GM19025 (cell line): ENCODE results near the gene DIP2A.
"Not testable (repeated sequence)": the region's sequence is repeated elsewhere in the genome, so short reads cannot be mapped to it uniquely, and the experiment has no call there.

Source experiments
- ATAC-seq: cut with Tn5 transposase; IDR thresholded peaks from one replicate; pipeline ENCODE4 v1.9.1; 2021; ENCODE audit warnings: mild to moderate bottlenecking, low read depth, moderate library complexity; ENCODE audit not compliant: unreplicated experiment

DIP2A gene

DNA sequence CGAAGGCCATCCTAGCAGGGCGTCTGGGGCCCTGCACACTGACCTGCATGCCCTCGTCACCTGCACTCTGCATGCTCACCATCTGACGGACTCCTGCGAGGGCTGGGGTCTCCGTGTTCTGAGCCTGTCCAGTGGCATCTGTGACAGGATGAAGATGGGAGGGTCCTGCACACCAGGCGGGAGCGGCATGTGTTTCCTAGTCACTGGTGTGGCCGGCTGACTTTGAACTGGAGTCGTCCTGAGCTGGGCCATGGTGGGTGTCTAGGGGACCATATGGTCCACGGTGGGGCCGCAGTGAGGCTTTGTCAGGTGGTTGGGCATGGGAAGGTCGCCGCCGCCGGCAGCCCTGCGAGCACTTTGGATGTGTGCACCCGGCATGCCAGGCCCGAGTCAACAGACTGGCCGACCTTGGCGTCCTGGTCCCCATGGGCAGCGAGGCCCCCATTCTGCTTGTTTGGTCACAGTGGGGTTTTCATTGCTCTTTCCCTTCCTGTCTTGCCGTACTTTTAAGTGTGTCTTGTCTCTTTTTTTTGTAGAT, 16.7 kb upstream of the DIP2A start:
- no peak for ATAC-seq

DNA sequence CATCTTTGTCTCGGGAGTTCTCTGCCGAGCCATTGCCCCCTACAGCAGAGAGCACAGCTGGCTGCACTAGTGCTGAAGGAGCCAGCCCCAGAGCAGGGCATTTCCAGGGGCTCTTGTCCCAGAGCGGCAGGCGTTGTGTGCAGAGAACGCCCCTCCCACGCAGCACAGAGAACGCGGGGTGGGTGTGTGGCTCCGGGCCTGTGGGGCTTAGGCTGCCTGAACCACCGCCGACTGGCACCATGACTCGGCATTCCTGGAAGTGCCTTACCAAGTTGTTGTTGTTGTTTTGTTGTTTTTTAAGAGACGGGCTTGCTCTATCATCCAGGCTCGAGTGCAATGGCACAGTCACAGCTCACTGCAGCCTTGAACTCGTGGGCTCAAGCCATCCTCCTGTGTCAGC, 15.8 kb upstream of the DIP2A start:
- ATAC-seq = no peak

DNA sequence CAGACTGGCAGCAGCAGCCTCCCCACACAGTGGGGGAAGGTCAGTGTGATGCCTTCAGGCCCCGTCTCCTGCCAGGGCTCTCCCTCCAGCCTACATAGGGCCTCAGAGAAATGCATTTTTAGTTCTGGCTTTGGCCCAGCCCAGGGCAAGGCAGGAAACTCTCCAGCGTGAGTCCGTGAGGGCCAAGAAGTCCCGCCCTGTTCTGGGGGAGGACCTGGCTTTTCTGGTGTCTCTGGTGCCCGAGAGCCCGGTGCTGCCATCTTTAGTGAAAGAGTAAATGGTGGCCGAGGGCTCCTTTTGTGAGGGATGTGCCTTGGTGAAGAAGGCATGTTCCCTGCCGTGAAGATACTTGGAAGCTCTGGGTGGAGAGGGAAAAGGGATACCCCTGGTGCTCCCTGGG, 14.8 kb upstream of the DIP2A start:
- no peak for ATAC-seq

DNA sequence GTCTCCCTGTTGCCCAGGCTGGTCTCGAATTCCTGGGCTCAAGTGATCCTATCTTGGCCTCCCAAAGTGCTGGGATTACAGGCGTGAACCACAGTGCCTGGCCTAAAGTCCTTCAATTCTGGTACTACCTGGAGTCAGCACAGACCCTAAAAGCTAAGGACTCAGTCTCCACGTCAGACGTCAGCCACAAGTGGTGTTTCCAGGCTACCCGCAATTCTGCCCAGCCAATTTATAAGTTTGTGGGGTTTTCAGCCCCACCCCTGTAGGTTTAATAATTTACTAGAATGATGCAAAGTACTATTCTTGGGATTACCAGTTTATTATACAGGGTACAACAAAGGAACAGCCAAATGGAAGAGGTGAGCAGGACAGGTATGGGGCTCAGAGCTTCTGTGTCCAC, 10.6 kb upstream of the DIP2A start:
- ATAC-seq = no peak

DNA sequence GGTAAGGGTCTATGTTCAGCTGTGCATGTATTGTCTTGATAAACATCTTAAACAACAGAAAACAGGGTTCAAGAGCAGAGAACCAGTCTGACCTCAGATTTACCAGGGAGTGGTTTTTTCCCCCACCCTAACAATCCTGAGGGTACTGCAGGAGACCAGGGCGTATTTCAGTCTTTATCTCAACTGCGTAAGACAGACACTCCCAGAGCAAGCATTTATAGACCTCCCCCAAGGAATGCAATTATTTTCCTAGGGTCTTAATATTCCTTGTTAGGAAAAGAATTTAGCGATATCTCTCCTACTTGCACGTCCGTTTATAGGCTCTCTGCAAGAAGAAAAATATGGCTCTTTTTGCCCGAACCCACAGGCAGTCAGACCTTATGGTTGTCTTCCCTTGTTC, 9.8 kb upstream of the DIP2A start:
- ATAC-seq = not testable (repeated sequence)

DNA sequence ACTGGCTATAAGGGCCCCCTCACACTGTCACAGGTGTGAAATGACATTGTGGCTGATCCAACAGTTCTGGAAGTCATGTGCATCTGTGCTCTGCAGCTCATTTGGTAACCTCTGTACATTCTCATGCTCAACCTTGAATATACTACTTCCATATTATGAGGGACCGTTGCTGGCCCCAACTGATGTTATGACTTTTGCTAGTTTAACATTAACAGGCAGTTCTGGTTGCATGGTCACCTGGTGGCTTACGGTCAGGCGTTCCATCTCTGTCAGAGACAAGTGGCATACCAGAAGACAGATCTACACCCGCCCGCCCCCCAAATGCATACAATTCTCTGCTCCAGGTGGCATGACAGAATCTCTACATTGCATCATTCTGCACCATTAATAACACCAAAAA, 6.0 kb upstream of the DIP2A start:
- no peak for ATAC-seq

DNA sequence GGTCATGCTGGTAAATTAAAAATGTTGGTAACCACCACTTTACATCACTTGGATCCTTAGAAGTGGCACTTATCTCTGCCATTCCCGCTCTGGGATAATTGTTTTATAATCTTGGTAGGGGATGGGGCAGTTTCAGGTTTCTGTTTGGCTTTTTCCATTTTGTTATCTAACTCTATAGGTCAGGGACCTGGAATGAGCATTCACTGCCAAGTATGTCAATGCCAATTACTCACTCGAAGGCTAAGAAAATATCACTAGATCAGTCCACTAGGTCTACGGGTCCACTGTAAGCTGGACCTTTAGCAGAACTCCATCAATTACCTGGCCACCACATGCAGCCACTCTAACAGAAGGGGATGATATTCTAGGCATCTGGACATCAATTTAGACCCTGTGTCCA, 4.5 kb upstream of the DIP2A start:
- ATAC-seq = no peak

DNA sequence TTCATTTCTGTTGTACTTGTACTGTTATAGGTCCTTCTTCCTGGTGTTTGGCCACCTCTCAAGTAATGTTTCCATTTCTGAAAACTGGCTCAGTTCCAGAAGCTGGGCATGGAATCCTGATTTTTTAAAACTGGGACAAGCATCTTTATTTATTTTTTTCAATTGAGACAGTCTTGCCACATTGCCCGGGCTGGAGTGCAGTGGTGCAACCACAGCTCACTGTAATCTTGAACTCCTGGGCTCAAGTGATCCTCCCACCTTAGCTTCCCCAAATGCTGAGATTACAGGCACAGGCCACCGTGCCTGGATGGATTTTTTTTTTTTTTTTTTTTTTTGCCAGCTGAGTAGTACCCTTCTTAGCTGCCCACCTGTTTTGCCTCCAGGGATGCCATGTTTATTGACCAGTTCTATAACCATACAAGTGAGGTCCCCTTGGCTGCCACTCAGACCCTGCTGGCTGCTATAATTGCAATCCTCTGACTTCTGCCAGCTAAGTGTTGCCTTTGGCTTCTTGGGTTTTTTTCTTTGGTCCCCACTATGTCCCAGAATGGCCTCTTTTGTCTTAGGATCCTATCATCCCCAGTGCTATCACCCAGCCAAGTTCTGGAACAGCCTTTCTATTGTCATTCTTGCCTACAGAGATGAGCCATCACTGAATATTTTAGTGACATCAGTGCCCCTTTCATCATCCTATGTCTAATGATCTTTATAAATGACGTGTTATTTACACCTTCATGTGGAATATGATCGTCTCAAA, 3.9 kb upstream of the DIP2A start:
- ATAC-seq = no peak

DNA sequence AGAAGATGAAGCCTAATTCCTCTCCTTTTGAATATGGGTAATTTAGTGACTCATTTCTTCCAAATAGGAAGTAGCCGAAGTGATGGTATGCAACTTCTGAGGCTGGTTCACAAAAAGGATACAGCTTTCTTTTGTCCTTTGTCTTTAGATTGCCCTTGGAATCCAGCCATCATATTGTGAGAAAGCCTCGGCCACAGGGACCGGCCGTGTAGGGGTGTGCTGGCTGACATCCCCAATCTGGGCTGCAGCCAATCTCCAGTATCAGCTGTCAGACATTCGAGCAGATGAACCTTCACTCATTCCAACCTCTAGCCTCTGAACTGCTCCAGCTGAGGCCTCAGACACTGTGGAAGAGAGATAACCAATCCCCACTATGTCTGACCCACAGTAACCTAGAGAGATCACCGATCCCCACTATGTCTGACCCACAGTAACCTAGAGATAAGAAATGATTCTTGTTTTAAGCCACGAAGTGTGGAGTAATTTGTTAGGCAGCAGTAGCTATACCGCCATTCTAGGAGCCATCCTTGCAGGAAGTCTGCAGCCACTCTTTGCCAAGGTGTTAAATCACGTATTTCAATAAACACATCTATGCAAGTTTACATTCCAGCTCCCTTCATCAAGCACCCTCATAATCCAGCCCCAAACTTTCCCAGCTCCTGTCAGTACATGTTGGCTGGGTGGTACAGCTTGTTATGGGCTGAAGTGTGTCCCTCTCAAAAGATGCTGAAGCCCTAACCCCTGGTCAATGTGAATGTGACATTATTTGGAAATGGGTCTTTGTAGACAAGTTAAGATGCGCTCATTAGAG, 2.9 kb upstream of the DIP2A start:
- ATAC-seq = no peak

DNA sequence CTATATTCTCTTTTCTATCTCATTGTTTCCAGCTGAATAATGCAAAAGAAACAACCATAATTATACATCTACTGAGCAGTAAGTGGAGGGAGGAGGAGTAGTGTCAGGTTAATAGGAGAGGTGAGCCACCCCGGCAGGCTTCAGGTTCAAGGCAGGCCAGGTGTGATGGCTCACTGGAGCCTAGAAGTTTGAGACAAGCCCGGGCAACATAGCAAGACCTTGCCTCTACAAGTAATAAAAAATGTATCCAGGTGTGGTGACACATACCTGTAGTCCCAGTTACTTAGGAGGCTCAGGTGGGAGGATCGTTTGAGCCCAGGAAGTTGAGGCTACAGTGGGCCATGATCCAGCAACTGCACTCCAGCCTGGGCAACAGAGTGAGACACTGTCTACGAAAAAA, 1.9 kb upstream of the DIP2A start:
- no peak for ATAC-seq

DNA sequence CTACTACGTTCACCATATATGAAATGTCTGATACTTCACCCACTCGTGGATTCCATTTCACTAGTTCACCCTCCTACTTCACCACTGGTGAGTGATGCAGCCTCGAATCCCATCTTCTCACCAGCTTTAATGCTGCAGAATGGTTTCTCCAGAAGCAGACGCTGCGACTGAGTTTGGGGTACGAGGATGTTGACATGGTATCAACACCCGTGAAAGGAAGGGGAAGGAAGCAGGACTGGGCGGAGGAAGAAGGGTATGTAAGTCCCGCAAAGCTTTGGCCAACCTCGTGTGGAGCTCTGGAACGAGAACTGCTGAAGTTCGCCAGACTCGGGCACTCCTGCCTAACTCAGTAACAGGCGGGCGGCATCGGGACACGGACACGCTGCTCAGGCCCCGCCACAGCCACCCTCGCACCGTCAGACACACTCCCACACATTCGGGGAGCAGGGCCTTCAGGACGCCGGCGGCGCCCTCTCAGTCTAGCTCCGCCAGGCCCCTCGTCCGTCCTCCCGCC, 833 bp upstream of the DIP2A start:
- ATAC-seq = peak; percentile 14

DNA sequence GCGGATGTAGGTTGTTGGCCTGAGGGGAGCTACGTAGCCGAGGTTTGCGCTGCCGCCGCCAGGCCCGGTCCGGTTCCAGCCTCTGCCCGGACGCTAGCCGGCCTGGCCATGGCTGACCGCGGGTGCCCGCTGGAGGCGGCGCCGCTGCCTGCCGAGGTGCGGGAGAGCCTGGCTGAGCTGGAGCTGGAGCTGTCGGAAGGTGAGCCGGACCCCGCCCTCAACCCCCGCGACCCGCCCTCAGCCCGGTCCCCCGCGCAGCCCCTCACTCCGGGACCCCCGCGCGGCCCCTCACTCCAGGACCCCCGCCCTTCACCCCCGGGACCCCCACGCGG, 299 bp downstream of the DIP2A start:
- ATAC-seq = no peak

DNA sequence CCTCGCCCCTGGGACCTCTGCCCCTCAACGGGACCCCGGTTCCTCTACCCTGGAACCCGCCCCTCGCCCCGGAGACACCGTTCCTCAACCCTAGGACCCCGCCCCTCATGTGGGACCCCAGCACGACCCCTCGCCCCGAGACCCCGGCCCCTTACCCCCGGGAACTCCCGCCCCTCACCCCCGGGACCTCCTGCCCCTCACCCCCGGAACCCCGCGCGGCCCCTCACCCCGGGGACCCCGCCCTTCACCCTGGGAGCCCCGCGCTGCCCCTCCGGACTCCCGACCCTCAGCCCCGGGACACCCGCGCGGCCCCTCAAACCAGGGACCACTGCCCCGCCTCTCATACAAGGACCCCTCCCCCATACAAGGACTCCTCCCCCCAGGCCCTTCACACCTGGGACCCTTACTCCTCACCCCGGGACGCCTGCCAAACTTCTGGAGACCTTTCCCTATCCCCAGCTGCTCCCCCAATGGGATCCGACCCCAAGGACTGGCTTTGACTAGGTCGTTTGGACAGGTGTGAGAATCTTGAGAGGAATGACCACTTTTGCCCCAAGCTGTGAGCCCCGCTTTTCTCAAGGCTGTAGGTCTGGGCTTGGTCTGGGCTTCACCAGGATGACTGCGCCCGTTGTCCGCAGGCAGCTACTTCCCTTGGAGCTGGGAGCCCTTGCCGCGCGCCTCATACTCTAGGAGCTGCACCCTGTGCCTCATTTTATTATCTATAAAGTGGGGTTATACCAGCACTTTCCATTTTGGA, 843 bp downstream of the DIP2A start:
- ATAC-seq = no peak

DNA sequence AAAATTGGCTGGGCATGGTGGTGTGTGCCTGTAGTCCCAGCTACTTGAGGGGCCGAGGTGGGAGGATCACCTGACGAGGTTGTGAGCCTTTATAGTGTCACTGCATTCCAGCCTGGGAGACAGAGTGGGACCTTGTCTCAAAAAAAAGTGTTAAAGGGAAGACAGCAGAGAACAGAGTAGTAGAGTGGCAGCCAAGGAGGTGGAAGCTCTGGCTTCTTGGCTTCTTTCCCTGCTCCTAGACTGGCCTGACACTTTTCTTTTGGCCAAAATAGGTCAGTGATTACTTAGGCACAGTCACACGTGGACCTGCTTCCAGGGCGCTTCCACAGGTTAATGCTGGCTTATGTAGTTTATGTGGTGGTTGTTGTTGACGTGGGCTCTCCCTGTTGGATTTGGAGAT, 3.2 kb downstream of the DIP2A start:
- ATAC-seq = no peak

DNA sequence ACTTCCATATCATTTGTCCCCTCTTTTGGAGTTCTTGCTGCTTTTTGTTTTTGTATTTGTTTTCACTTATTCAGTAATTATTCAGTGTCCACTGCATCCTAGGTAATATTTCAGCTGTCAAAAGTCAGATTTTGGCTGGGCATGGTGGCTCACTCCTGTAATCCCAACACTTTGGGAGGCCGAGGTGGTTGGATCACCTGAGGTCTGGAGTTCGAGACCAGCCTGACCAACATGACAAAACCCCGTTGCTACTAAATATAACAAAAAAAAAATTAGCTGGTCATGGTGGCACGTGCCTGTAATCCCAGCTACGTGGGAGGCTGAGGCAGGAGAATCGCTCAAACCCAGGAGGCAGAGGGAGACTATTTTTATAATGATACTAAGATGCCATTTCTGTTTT, 6.5 kb downstream of the DIP2A start:
- not testable (repeated sequence) for ATAC-seq

DNA sequence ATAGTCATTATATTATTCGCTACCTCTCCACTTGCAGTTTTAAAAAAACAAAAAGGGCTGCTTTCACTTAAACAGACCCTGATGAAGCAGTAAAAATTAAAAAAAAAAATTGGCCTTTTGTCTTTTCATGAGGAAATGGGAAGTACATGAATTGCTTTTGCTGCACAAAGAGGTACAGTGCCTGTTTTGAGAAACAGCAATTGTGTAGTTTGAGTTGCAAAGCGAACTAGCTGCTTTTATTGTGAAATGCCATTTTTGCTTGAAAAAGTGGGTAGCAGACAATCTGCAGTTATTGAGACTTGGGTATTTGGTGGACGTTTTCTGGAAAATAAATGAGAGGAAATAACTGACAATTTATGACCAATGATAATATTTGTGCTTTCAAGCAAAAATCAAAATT, 7.0 kb downstream of the DIP2A start:
- no peak for ATAC-seq

DNA sequence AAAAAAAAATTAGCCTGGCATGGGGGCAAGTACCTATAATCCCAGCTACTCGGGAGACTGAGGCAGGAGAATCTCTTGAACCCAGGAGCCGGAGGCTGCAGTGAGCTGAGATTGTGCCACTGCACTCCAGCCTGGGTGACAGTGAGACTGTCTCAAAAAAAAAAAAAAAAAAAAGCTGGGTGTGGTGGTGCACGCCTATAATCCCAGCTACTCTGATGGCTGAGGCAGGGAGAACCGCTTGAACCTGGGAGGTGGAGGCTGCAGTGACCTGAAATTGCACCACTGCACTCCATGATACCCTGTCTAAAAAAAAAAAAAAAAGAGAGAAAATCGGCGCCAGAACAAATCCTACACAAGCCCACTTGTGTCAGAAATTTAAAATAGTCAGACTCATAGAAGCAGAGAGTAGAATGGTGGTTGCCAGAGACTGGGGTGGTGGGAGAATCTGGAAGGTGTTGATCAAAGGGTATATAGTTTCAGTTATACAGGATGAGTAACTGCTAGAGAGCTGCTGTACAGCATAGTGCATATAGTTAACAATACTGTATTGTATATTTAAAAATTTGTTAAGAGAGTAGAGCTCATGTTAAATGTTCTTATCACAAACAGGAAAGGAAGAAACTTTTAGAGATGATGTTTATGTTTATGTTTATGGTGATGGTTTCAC, 9.6 kb downstream of the DIP2A start:
- ATAC-seq = no peak

DNA sequence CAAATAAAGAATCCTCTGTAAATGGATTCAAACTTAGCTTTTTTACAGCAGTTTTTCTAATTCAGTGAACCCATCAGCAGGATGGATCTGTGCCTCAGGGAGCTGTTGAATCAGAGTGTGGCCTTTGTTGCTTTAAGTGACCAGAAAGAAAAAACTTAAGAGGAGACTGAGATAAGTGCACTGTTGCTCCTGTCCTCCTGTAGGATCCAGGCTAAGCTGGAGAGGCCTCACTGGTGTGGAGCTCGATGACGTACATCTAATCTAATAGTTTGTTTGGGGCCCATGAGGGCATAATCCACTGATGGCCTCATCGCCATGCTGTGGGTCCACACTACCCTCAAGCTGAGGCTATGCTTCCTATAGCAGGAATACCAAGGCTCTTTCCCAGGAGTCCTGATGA, 10.6 kb downstream of the DIP2A start:
- ATAC-seq = no peak

DNA sequence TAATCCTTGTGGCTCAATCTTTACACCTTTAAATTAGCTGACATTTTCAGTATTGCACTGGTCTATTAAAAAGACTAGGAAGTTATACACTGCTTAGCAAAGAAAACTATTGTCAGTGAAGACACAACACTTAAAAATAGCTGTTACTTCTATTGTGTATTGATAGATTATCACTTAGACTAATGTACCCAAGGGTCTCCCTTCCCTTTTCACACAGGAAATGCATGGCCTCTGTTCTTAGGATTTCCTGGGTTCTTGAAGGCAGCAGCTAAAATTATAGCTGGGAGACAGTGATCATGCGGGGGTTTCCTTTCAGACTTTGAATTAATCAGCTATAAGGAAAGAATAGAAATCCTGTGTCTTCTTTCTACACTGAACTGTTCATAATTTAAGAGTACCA, 12.8 kb downstream of the DIP2A start:
- ATAC-seq = no peak

DNA sequence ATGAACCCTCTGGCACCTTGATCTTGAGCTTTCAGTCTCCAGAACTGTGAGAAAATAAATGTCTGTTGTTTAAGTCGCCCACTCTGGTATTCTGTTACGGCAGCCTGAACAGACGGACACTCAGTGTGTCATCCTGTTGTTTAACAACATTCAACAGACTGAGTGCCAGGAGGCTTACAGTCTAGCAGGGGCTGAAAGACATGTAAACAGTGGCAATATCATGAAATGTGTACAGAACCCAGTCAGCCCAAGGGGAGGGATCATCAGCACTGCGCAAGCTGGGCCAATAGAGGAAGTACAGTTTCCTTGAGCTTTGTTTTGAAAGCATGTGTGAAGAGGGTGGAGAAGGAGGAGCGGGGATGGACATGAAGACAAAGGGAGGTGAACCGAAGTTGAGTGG, 13.6 kb downstream of the DIP2A start:
- ATAC-seq = no peak

DNA sequence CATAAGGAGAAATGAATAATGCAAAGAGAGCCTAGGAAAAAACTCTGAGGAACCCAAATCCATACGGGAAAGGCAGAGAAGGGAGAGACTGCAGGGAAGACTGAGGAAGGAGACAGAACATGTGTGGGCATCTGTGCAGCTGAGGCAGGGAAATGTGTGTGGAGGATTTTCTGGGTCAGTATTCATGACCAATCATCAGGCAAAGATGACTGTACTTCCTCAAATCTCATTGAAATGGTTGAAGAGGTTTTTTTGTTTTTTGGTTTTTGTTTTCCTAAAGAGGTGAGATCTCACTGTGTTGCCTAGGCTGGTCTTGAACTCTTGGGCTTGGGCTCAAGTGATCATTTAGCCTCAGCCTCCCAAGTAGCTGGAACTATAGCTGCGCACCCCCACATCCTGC, 15.7 kb downstream of the DIP2A start:
- ATAC-seq = no peak
